Tibial artery (tissue), 4 donors: Measurements from ENCODE around the gene DUS2.
"Not testable (repeated sequence)": the region's sequence is repeated elsewhere in the genome, so short reads cannot be mapped to it uniquely, and the experiment has no call there.

Source experiments
- DNase-seq, 2 donors: peaks; one replicate each; pipeline ENCODE4 v3.0.0-alpha.2; 2019
- H3K27ac ChIP-seq, 2 donors: fragments of 200-600 bp; sonication (generic) in 1 of 2; 1 replicate in 1 of 2; 2 replicates in 1 of 2; pipeline ENCODE4 v1.5.1; 2018 to 2019; ENCODE audit warnings: mild to moderate bottlenecking in 1 of 2
- H3K27me3 ChIP-seq, 2 donors: fragments of 200-600 bp; sonication (generic) in 1 of 2; one replicate each; pipeline versions ENCODE4 v1.5.1 to v1.6.0; 2016 to 2019
- H3K36me3 ChIP-seq, 3 donors: fragments of 200-600 bp; sonication (generic) in 2 of 3; one replicate each; pipeline ENCODE4 v1.5.1; 2016 to 2019; ENCODE audit warnings: mild to moderate bottlenecking in 2 of 3
- H3K4me1 ChIP-seq, 4 donors: fragments of 200-600 bp; sonication (generic) in 2 of 4; 1 replicate in 3 of 4; 2 replicates in 1 of 4; pipeline ENCODE4 v1.5.1; 2016 to 2019
- H3K4me3 ChIP-seq, 2 donors: fragments of 200-600 bp; sonication (generic) in 1 of 2; 1 replicate in 1 of 2; 2 replicates in 1 of 2; pipeline ENCODE4 v1.5.1; 2018 to 2019; ENCODE audit warnings: mild to moderate bottlenecking in 2 of 2
- H3K9me3 ChIP-seq, 3 donors: fragments of 200-600 bp; sonication (generic) in 1 of 3; one replicate each; pipeline ENCODE4 v1.5.1; 2016 to 2019
- intact Hi-C: fragments of 100-400 bp; cut with DNase I; formaldehyde crosslinking; loops from one replicate; pipeline ENCODE4 v1.15.0; 2023; ENCODE audit warnings: low total_unique reads
- TF ChIP-seq, protein P1 (sequence below), 2 experiments: fragments of 200-600 bp in 1 of 2; fragments of 450-650 bp in 1 of 2; IDR thresholded peaks; one replicate each; pipeline ENCODE4 v1.5.1; 2017 to 2019; ENCODE audit warnings: antibody characterized with exemption in 2 of 2, mild to moderate bottlenecking in 1 of 2, moderate library complexity in 1 of 2

Gene DUS2

DNA sequence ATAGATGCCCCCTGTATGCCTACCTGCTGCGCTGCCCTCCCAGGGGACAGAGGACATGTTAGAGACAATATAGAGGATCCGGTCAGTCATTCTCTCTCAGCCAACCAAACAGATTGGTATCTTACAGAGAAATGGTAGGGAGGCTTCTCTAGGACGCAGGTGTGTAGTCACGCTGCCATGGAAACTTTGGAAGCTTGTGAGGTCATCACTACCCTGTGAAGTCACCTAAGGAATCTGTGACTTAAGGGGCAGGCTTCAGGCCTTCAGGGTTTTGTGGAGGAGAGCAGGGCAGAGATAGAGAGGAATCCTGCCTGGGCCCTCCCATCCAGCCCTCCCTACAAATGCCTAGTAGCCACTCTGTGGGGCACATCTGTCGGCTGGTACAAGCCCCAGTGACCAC is 7.4 kb upstream of the DUS2 start, which contains the start of gene DPEP2NB:
Gene DPEP2NB (minus strand): TSS at position 231 of the 400 bp plus-strand sequence. CDS start 141 bp downstream, at position 90.
- intact Hi-C loops: no loop called here
- H3K27ac ChIP-seq: no peak within 1 kb of the TSS
- TF ChIP-seq, protein P1, sequence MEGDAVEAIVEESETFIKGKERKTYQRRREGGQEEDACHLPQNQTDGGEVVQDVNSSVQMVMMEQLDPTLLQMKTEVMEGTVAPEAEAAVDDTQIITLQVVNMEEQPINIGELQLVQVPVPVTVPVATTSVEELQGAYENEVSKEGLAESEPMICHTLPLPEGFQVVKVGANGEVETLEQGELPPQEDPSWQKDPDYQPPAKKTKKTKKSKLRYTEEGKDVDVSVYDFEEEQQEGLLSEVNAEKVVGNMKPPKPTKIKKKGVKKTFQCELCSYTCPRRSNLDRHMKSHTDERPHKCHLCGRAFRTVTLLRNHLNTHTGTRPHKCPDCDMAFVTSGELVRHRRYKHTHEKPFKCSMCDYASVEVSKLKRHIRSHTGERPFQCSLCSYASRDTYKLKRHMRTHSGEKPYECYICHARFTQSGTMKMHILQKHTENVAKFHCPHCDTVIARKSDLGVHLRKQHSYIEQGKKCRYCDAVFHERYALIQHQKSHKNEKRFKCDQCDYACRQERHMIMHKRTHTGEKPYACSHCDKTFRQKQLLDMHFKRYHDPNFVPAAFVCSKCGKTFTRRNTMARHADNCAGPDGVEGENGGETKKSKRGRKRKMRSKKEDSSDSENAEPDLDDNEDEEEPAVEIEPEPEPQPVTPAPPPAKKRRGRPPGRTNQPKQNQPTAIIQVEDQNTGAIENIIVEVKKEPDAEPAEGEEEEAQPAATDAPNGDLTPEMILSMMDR (IDR thresholded peaks at IDR 0.05): no peak
- no peaks in the 10 kb centered on the region for H3K4me1 ChIP-seq
- no peaks in the 10 kb centered on the region for H3K36me3 ChIP-seq
- no peak within 1 kb of the TSS for H3K4me3 ChIP-seq
- H3K9me3 ChIP-seq: no peaks in the 10 kb centered on the region
- no peak for DNase-seq
- peaks cover 0 to 3% of the 10 kb centered on the region in 2 donors for H3K27me3 ChIP-seq

DNA sequence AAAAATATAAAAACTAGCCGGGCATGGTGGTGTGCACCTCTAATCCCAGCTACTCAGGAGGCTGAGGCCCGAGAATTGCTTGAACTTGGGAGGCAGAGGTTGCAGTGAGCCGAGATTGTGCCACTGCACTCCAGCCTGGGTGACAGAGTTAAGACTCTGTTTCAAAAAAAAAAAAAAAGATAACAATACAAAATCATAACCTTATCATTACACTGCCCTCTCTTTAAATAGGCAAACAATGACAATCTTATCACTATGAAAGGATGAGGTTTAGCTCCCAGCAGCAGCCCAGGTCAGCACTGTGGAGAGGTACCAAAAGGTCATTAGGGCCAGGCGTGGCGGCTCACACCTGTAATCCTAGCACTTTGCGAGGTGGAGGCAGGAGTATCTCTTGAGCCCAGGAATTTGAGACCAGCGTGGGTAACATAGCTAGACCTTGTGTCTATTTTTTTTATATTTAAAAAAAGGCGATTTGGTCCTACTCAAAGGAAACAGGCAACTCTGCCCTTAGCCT is 3.9 kb upstream of the DUS2 start:
- H3K4me1 ChIP-seq: peaks cover 3 to 25% (median 19%) of the 10 kb centered on the region in 4 donors
- DNase-seq: no peak
- H3K9me3 ChIP-seq: no peaks in the 10 kb centered on the region
- no peak overlapping the region for H3K27ac ChIP-seq
- no peak overlapping the region for H3K4me3 ChIP-seq
- H3K27me3 ChIP-seq: no peaks in the 10 kb centered on the region
- intact Hi-C loops: no loop called here
- TF ChIP-seq, protein P1 (IDR thresholded peaks at IDR 0.05): no peak
- peaks cover 0 to 7% (median 0%) of the 10 kb centered on the region in 3 donors for H3K36me3 ChIP-seq

DNA sequence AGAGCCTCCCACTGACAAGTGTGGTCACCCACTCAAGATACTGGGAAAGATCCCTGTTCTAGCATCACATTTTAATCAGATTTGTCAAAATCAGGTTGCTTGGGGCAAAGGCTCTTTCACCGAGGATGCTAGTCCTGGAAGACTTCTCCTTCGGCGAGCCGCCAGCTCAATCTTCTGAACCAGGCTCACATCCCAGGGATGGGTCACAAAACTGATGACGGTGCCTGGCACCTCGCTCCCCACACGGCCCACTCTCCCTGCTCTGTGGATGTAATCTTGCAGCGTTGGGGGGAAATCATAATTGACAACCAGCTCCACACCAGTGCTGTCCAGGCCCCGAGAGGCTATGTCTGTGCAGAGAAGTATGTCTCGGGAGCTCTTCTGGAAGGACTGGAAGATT is 1.6 kb upstream of the DUS2 start:
- Histone ChIP-seq H3K9me3 (no peaks in the 10 kb centered on the region), H3K27me3 (no peaks in the 10 kb centered on the region), H3K4me3 (peak overlapping the region in 1 of 2 donors; percentile 99), H3K36me3 (peaks cover 0 to 7% (median 0%) of the 10 kb centered on the region in 3 donors), H3K27ac (no peak overlapping the region), H3K4me1 (peaks cover 3 to 29% (median 19%) of the 10 kb centered on the region in 4 donors)
- DNase-seq: no peak
- intact Hi-C loops: no loop called here
- TF ChIP-seq, protein P1 (IDR thresholded peaks at IDR 0.05): no peak

DNA sequence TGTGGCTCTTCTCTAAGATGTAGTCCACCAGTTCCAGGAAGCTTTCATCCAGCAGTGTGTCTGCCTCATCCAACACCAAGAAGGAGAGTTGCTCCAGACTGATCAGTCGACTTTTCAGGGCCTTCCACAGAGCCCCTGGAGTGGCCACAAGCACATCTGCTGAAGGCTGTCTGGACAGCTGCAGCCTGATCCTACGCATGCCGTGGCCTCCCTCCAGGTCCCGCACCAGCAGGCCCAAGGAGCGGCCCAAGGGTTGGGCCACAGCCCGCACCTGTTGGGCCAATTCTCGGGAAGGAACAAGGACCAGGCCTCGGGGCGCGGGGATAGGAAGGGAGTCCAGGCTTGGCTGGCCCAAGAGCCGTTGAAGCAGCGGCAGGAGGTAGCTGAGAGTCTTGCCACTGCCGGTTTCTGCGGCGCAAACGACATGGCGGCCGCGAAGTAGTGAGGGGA is 781 bp upstream of the DUS2 start:
- peak overlapping the region; percentile 79 to 84 for H3K27ac ChIP-seq
- H3K4me3 ChIP-seq: peak overlapping the region; percentile 73 to 99
- no peak for DNase-seq
- no peaks in the 10 kb centered on the region for H3K27me3 ChIP-seq
- intact Hi-C loops: no loop called here
- peaks cover 3 to 29% (median 19%) of the 10 kb centered on the region in 4 donors for H3K4me1 ChIP-seq
- TF ChIP-seq, protein P1 (IDR thresholded peaks at IDR 0.05): no peak
- H3K36me3 ChIP-seq: peaks cover 0 to 8% (median 0%) of the 10 kb centered on the region in 3 donors
- no peaks in the 10 kb centered on the region for H3K9me3 ChIP-seq

DNA sequence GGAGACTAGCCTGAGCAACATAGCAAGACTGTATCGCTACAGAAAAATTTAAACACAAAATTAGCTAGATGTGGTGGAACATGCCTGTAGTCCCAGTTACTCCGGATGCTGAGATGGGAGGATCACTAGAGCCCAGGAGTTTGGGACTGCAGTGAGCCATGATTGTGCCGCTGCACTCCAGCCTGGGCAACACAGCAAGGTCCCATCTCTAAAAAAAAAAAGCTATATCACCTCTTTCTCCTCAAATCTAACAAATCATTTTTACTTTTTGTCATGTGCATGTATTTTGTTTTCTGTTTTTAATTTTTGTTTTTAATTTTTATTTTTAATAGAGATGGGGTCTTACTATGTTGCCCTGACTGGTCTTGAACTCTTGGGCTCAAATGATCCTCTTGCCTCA is 5.9 kb downstream of the DUS2 start:
- Histone ChIP-seq H3K4me1 (peaks cover 0 to 7% (median 2%) of the 10 kb centered on the region in 4 donors), H3K27ac (no peak overlapping the region), H3K9me3 (no peaks in the 10 kb centered on the region), H3K36me3 (peaks cover 0 to 37% (median 7%) of the 10 kb centered on the region in 3 donors), H3K27me3 (no peaks in the 10 kb centered on the region), H3K4me3 (no peak overlapping the region)
- DNase-seq: no peak
- TF ChIP-seq, protein P1 (IDR thresholded peaks at IDR 0.05): no peak
- intact Hi-C loops: no loop called here

DNA sequence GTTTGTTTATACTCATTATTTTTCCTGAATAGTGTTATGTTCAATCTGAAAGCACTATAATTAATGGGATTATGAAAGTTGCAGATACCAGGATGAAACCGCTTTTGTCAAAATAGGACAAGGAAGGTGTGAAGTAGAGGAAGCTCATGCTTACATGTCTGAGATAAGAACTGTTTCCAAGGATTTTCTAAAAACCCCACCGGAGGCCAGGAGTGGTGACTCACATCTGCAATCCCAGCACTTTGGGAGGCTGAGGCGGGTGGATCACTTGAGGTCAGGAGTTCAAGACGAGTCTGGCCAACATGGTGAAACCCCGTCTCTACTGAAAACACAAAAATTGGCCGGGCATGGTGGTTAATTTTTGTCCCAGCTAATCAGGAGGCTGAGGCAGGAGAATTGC is 7.0 kb downstream of the DUS2 start:
- H3K27me3 ChIP-seq, H3K4me1 ChIP-seq, H3K9me3 ChIP-seq, H3K4me3 ChIP-seq, H3K27ac ChIP-seq, intact Hi-C loops, DNase-seq: not testable (repeated sequence)
- H3K36me3 ChIP-seq: peaks cover 0 to 37% (median 7%) of the 10 kb centered on the region in 3 donors
